Measurements from ENCODE around the gene TCTN3.
"Not testable (repeated sequence)": the region's sequence is repeated elsewhere in the genome, so short reads cannot be mapped to it uniquely, and the experiment has no call there.

TCTN3 gene

GRCh38 chr10:95675403-95676116 lies 18.2 kb downstream of the TCTN3 start:
- no peak for FAIRE-seq

GRCh38 chr10:95674643-95675042 lies 19.1 kb downstream of the TCTN3 start:
- FAIRE-seq, result no peak

- not testable (repeated sequence) for FAIRE-seq
Observed at GRCh38 chr10:95672641-95673040, 21.1 kb downstream of the TCTN3 start.

GRCh38 chr10:95664543-95664942 lies 29.2 kb downstream of the TCTN3 start:
- FAIRE-seq, result no peak

GRCh38 chr10:95663496-95663895 lies 30.2 kb downstream of the TCTN3 start:
- no peak for FAIRE-seq

- no peak for FAIRE-seq
Observed at GRCh38 chr10:95661818-95662217, 31.9 kb downstream of the TCTN3 start.

GRCh38 chr10:95660283-95660682 lies 33.4 kb downstream of the TCTN3 start:
- no peak for FAIRE-seq

GRCh38 chr10:95657250-95657649 lies 36.5 kb downstream of the TCTN3 start:
- no peak for FAIRE-seq

- FAIRE-seq, result peak; percentile 95
Observed at GRCh38 chr10:95656291-95657164, 37.2 kb downstream of the TCTN3 start, which contains the start of gene ALDH18A1. TSS of gene ALDH18A1 (minus strand) at chr10:95656711. CDS start at chr10:95653377, 3,334 bp downstream.

GRCh38 chr10:95655571-95656290 lies 38.0 kb downstream of the TCTN3 start:
- FAIRE-seq, result no peak

- no peak for FAIRE-seq
Observed at GRCh38 chr10:95653895-95654294, 39.8 kb downstream of the TCTN3 start.

GRCh38 chr10:95651346-95652060 lies 42.2 kb downstream of the TCTN3 start:
- FAIRE-seq, result no peak

- no peak for FAIRE-seq
Observed at GRCh38 chr10:95650232-95650631, 43.5 kb downstream of the TCTN3 start.

GRCh38 chr10:95648138-95648537 lies 45.6 kb downstream of the TCTN3 start:
- FAIRE-seq, result no peak

- FAIRE-seq, result no peak
Observed at GRCh38 chr10:95646160-95646559, 47.6 kb downstream of the TCTN3 start.

GRCh38 chr10:95644901-95645300 lies 48.8 kb downstream of the TCTN3 start:
- FAIRE-seq, result no peak

- no peak for FAIRE-seq
Observed at GRCh38 chr10:95640891-95641315, 52.8 kb downstream of the TCTN3 start.

GRCh38 chr10:95637911-95638310 lies 55.8 kb downstream of the TCTN3 start:
- no peak for FAIRE-seq

GRCh38 chr10:95637140-95637539 lies 56.6 kb downstream of the TCTN3 start:
- no peak for FAIRE-seq

GRCh38 chr10:95635319-95635733 lies 58.4 kb downstream of the TCTN3 start:
- no peak for FAIRE-seq

- FAIRE-seq, result no peak
Observed at GRCh38 chr10:95628786-95629185, 64.9 kb downstream of the TCTN3 start.

GRCh38 chr10:95626500-95626899 lies 67.2 kb downstream of the TCTN3 start:
- no peak for FAIRE-seq

GRCh38 chr10:95620415-95620814 lies 73.3 kb downstream of the TCTN3 start:
- not testable (repeated sequence) for FAIRE-seq
